SK-N-SH (cell line): Measurements from ENCODE around the gene PPP2R3B. TPM values are rescaled to one million over a fixed set of nuclear protein-coding genes. Genes with fewer than 3 reads are reported as not detected.
"Not testable (repeated sequence)": the region's sequence is repeated elsewhere in the genome, so short reads cannot be mapped to it uniquely, and the experiment has no call there.

ENCODE experiments used
- CTCF ChIA-PET: fragments of 300-600, 350-600 bp; formaldehyde crosslinking; extraction: SDS; loops from one replicate; lab custom pipeline; 2021; lab: Yijun Ruan, JAX
- POLR2A ChIA-PET: fragments of 350-600 bp; sonication (Branson Sonifier 250); formaldehyde crosslinking; extraction: SDS; loops from one replicate; lab custom pipeline; 2020; ENCODE audit warnings: antibody characterized with exemption, inconsistent platforms; lab: Yijun Ruan, JAX
- DNase-seq: peaks from one replicate; pipeline ENCODE4 v3.0.0; 2012
- H2AFZ ChIP-seq: fragments of 200-600 bp; sonication (generic); 2 replicates; pipeline ENCODE4 v1.8.1; 2016; ENCODE audit warnings: antibody characterized with exemption, mild to moderate bottlenecking, low read depth
- H3F3A ChIP-seq: fragments of 200-600 bp; sonication (generic); replicated peaks from 2 replicates; pipeline ENCODE3; 2016; ENCODE audit warnings: antibody characterized with exemption, mild to moderate bottlenecking; ENCODE audit not compliant: insufficient read depth
- H3K27ac ChIP-seq, 2 experiments: fragments of 200-500 bp in 1 of 2; fragments of 200-600 bp in 1 of 2; sonication (Bioruptor generic) in 1 of 2; sonication (generic), shearing (Covaris generic) in 1 of 2; 2 replicates each; pipeline versions ENCODE4 v1.5.1 to v1.6.1; 2014 to 2016; ENCODE audit warnings: low read depth in 2 of 2, inconsistent platforms in 1 of 2, low read length in 1 of 2, mild to moderate bottlenecking in 1 of 2, mixed read lengths in 1 of 2
- H3K27me3 ChIP-seq: fragments of 200-600 bp; sonication (generic), shearing (Covaris generic); 2 replicates; pipeline ENCODE4 v1.6.1; 2016; ENCODE audit warnings: mixed run types; ENCODE audit not compliant: insufficient read depth
- H3K36me3 ChIP-seq, 2 experiments: fragments of 200-500 bp in 1 of 2; fragments of 200-600 bp in 1 of 2; sonication (Bioruptor generic) in 1 of 2; sonication (generic) in 1 of 2; replicated peaks in 1 of 2; 2 replicates each; pipeline versions ENCODE3 to v1.5.1; 2014 to 2016; ENCODE audit warnings: low read length in 1 of 2, mild to moderate bottlenecking in 1 of 2; ENCODE audit not compliant: insufficient read depth in 2 of 2, control insufficient read depth in 1 of 2
- H3K4me1 ChIP-seq, 2 experiments: fragments of 200-500 bp in 1 of 2; fragments of 200-600 bp in 1 of 2; sonication (Bioruptor generic) in 1 of 2; sonication (generic), shearing (Covaris generic) in 1 of 2; 2 replicates each; pipeline versions ENCODE4 v1.5.1 to v1.6.1; 2014 to 2016; ENCODE audit warnings: low read depth in 1 of 2, low read length in 1 of 2, mixed run types in 1 of 2; ENCODE audit not compliant: insufficient read depth in 2 of 2, control insufficient read depth in 1 of 2
- H3K4me2 ChIP-seq: fragments of 200-600 bp; sonication (generic), shearing (Covaris generic); 2 replicates; pipeline ENCODE4 v1.6.1; 2017; ENCODE audit warnings: mixed run types
- H3K4me3 ChIP-seq, 2 experiments: fragments of 200-500 bp in 1 of 2; fragments of 200-600 bp in 1 of 2; sonication (Bioruptor generic) in 1 of 2; sonication (generic), shearing (Covaris generic) in 1 of 2; 2 replicates each; pipeline versions ENCODE4 v1.5.1 to v1.8.1; 2014 to 2016; ENCODE audit warnings: low read depth in 2 of 2, inconsistent platforms in 1 of 2, low read length in 1 of 2, mild to moderate bottlenecking in 1 of 2, mixed read lengths in 1 of 2, moderate library complexity in 1 of 2
- H3K79me2 ChIP-seq: fragments of 200-600 bp; sonication (generic); 2 replicates; pipeline ENCODE4 v1.8.1; 2017; ENCODE audit warnings: mild to moderate bottlenecking; ENCODE audit not compliant: insufficient read depth
- H3K9ac ChIP-seq: fragments of 200-600 bp; sonication (generic); 2 replicates; pipeline ENCODE4 v1.6.1; 2017; ENCODE audit warnings: mixed run types
- H3K9me2 ChIP-seq: fragments of 200-600 bp; sonication (generic); 2 replicates; pipeline ENCODE4 v1.6.1; 2017; ENCODE audit warnings: mixed run types
- H3K9me3 ChIP-seq: fragments of 200-600 bp; sonication (generic); 2 replicates; pipeline ENCODE4 v1.6.1; 2017; ENCODE audit warnings: mixed run types, mild to moderate bottlenecking, moderate library complexity
- H4K20me1 ChIP-seq: fragments of 200-600 bp; sonication (generic); 2 replicates; pipeline ENCODE4 v1.6.1; 2017; ENCODE audit warnings: mild to moderate bottlenecking, mixed run types; ENCODE audit not compliant: insufficient read depth
- CTCF ChIP-seq: fragments of 200-600 bp; sonication (generic); IDR thresholded peaks from 2 replicates; pipeline ENCODE4 v1.6.1; 2017; ENCODE audit warnings: antibody characterized with exemption, mild to moderate bottlenecking, moderate library complexity
- EP300 ChIP-seq, 2 experiments: IDR thresholded peaks; 2 replicates each; pipeline versions ENCODE4 v1.4.0 to v1.6.1; 2012; ENCODE audit warnings: borderline replicate concordance in 1 of 2, low read depth in 1 of 2, low read length in 1 of 2
- EZH2phosphoT487 ChIP-seq: fragments of 200-600 bp; sonication (generic); IDR thresholded peaks from 2 replicates; pipeline ENCODE4 v1.6.1; 2017; ENCODE audit warnings: low read depth, mixed run types, mild to moderate bottlenecking, antibody characterized with exemption, moderate library complexity, borderline replicate concordance
- MAX ChIP-seq: IDR thresholded peaks from 2 replicates; pipeline ENCODE4 v1.4.0; 2012; ENCODE audit warnings: low read depth
- MXI1 ChIP-seq: IDR thresholded peaks from 2 replicates; pipeline ENCODE4 v1.6.1; 2012; ENCODE audit warnings: mild to moderate bottlenecking, low read depth, low read length, improper control_type of control experiment
- NFIC ChIP-seq: IDR thresholded peaks from 2 replicates; pipeline ENCODE4 v1.4.0; 2012; ENCODE audit warnings: borderline replicate concordance
- NRF1 ChIP-seq: IDR thresholded peaks from 2 replicates; pipeline ENCODE4 v1.6.1; 2012; ENCODE audit warnings: low read depth, mild to moderate bottlenecking, low read length
- POLR2AphosphoS5 ChIP-seq: IDR thresholded peaks from 2 replicates; pipeline ENCODE4 v1.6.1; 2012; ENCODE audit warnings: low read depth, low read length
- RXRA ChIP-seq: IDR thresholded peaks from 2 replicates; pipeline ENCODE4 v1.4.0; 2012; ENCODE audit warnings: low read depth, mild to moderate bottlenecking, borderline replicate concordance
- ZBTB33 ChIP-seq: IDR thresholded peaks from 2 replicates; pipeline ENCODE4 v1.4.0; 2012; ENCODE audit warnings: low read depth, borderline replicate concordance
- WGBS: methylation state at CpG from one replicate; pipeline ENCODE4 v1.1.6; 2017; ENCODE audit warnings: low lambda C conversion rate; 5-methylcytosine and 5-hydroxymethylcytosine counted together
- polyA plus RNA-seq, 3 experiments: library from polyadenylated mRNA; depleted of rRNA; stranded (reverse); fragments of >200 nt; gene quantifications; 2 replicates each; pipeline ENCODE4 v1.2.3, GENCODE V29; 2012
- TF ChIP-seq, protein P1 (sequence below): IDR thresholded peaks from 2 replicates; pipeline ENCODE4 v1.6.1; 2012; ENCODE audit warnings: mild to moderate bottlenecking, low read depth, low read length, moderate library complexity

The PPP2R3B gene
- polyA plus RNA-seq, 1 of the 3 experiments (the other 2 are of a cell fraction): 19.4 TPM

DNA sequence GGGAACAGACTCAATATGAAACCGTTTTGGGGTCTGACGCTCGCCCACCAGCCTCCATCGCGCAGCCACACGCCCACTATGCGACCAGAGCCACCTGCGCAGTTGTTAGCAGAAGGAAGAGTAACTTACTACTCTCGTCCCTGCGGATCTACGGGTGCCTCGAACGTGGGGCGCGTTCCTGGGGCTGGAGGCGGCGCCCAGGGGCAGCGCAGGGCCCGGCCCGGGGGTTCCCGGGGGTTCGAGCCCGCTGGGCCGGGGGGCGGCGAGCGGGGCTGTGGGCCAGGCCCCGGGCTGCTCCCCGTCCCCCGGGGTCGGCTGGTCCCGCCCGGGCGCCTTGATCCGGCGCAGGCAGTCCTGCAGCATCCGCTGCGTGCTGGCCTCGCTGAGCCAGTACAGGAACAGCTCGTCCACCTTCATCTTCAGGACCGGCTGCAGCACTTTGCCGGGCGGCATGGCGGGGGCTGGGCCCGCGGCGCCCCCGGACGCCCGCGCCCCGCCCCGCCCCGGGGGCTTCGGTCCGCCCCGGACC, 404 bp downstream of the PPP2R3B start:
- Histone ChIP-seq H3K27me3 (no peaks in the 10 kb centered on the region), H3K36me3 (no peaks in the 10 kb centered on the region), H3F3A (peaks cover 4% of the 10 kb centered on the region)
- WGBS: 0% methylated on average over 1 of the region's 57 CpGs
- TF ChIP-seq EZH2phosphoT487: no peak
- TF ChIP-seq, all 33 proteins: peak for 0
- POLR2A ChIA-PET: no interaction called here
- no peak for DNase-seq
- Histone ChIP-seq H3K79me2 (peaks cover 30% of the 10 kb centered on the region), H3K4me1 (peaks cover 0 to 3% of the 10 kb centered on the region in 2 experiments; a peak in 1 of 4 replicates), H3K9me2 (no peaks in the 10 kb centered on the region), H2AFZ (peak overlapping the region; percentile 3; the same call in 1 of the 2 replicates), H3K9me3 (no peaks in the 10 kb centered on the region), H3K27ac (no peak overlapping the region; a peak in 1 of 4 replicates), H3K9ac (peak overlapping the region; percentile 99; the same call in 1 of the 2 replicates), H3K4me3 (peak overlapping the region; percentile 76 to 86), H4K20me1 (no peaks in the 10 kb centered on the region), H3K4me2 (peak overlapping the region; percentile 79; the same call in 1 of the 2 replicates)
- CTCF ChIA-PET: no interaction called here

DNA sequence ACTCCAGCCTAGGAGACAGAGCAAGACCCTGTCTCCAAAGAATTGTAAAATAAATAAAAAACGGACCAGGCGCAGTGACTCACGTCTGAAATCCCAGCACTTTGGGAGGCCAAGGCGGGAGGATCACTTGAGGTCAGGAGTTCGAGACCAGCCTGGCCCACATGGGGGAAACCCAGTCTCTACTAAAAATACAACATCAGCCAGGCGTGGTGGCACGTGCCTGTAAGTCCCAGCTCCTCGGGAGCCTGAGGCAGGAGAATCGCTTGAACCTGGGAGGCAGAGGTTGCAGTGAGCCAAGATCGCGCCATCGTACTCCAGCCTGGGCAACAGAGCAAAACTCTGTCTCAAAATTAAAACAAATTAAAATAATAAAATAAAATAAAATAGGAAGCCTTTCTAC, 971 bp downstream of the PPP2R3B start:
- H3K36me3 ChIP-seq, CTCF ChIA-PET, DNase-seq, POLR2A ChIA-PET, H3K27ac ChIP-seq, H3K4me1 ChIP-seq, H4K20me1 ChIP-seq, H3K9me3 ChIP-seq, H3K27me3 ChIP-seq, H3F3A ChIP-seq, H3K9me2 ChIP-seq, H3K9ac ChIP-seq, H2AFZ ChIP-seq: not testable (repeated sequence)
- peak overlapping the region; percentile 79; the same call in 1 of the 2 replicates for H3K4me2 ChIP-seq
- peak overlapping the region; percentile 76 to 86; a peak in 3 of 4 replicates for H3K4me3 ChIP-seq
- WGBS: 65% methylated on average over 12 of the region's 12 CpGs
- peaks cover 30% of the 10 kb centered on the region for H3K79me2 ChIP-seq

DNA sequence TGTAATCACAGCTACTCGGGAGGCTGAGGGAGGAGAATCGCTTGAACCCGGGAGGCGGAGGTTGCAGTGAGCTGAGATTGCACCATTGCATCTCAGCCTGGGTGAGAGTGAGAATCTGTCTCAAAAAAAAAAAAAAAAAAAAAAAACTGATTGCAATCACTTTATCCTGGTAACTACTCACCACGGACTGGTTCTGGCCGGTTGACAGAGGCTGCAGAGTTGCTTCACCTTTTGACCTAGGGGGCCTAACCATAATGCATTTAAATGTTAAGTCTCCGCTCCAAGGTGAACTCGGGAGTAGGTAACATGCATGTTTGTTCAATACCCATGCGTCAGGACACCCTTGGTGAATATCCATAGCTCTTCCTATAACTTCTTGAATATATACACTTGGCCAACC, 1.8 kb downstream of the PPP2R3B start:
- POLR2A ChIA-PET: no interaction called here
- H3K4me2 ChIP-seq: no peak overlapping the region
- no peak overlapping the region for H2AFZ ChIP-seq
- no peak overlapping the region for H3K9ac ChIP-seq
- H3K4me3 ChIP-seq: no peak overlapping the region
- 93% methylated on average over 9 of the region's 9 CpGs for WGBS
- peaks cover 30% of the 10 kb centered on the region for H3K79me2 ChIP-seq
- H3K4me1 ChIP-seq: peaks cover 0 to 3% of the 10 kb centered on the region in 2 experiments; a peak in 1 of 4 replicates
- no peaks in the 10 kb centered on the region for H3K27me3 ChIP-seq
- no peak overlapping the region for H3K27ac ChIP-seq
- CTCF ChIA-PET: no interaction called here
- no peaks in the 10 kb centered on the region for H4K20me1 ChIP-seq
- no peaks in the 10 kb centered on the region for H3K9me3 ChIP-seq
- DNase-seq: no peak
- H3F3A ChIP-seq: peaks cover 4% of the 10 kb centered on the region
- no peaks in the 10 kb centered on the region for H3K9me2 ChIP-seq
- TF ChIP-seq, protein P1, sequence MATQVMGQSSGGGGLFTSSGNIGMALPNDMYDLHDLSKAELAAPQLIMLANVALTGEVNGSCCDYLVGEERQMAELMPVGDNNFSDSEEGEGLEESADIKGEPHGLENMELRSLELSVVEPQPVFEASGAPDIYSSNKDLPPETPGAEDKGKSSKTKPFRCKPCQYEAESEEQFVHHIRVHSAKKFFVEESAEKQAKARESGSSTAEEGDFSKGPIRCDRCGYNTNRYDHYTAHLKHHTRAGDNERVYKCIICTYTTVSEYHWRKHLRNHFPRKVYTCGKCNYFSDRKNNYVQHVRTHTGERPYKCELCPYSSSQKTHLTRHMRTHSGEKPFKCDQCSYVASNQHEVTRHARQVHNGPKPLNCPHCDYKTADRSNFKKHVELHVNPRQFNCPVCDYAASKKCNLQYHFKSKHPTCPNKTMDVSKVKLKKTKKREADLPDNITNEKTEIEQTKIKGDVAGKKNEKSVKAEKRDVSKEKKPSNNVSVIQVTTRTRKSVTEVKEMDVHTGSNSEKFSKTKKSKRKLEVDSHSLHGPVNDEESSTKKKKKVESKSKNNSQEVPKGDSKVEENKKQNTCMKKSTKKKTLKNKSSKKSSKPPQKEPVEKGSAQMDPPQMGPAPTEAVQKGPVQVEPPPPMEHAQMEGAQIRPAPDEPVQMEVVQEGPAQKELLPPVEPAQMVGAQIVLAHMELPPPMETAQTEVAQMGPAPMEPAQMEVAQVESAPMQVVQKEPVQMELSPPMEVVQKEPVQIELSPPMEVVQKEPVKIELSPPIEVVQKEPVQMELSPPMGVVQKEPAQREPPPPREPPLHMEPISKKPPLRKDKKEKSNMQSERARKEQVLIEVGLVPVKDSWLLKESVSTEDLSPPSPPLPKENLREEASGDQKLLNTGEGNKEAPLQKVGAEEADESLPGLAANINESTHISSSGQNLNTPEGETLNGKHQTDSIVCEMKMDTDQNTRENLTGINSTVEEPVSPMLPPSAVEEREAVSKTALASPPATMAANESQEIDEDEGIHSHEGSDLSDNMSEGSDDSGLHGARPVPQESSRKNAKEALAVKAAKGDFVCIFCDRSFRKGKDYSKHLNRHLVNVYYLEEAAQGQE: no peak
- TF ChIP-seq CTCF: no peak
- no peak for TF ChIP-seq NRF1
- no peak for TF ChIP-seq MAX
- no peak for TF ChIP-seq POLR2AphosphoS5
- no peak for TF ChIP-seq NFIC
- no peak for TF ChIP-seq EP300 (IDR thresholded peaks at IDR 0.05; ENCODE audit: borderline replicate concordance in 1 of 2, low read depth in 1 of 2, low read length in 1 of 2)
- TF ChIP-seq ZBTB33: no peak
- no peak for TF ChIP-seq MXI1
- TF ChIP-seq RXRA: no peak
- TF ChIP-seq, all 33 proteins: peak for 0
- no peaks in the 10 kb centered on the region for H3K36me3 ChIP-seq
